T-cell (primary cell): ENCODE results near the gene MAP1LC3C. TPM values are rescaled to one million over a fixed set of nuclear protein-coding genes. Genes with fewer than 3 reads are reported as not detected.

Experiments
- ATAC-seq, 4 experiments: fragments of 200-7000 bp in 3 of 4; fragments of 150-1000 bp in 1 of 4; cut with Tn5 transposase; replicated peaks in 1 of 4; 1 replicate in 3 of 4; 2 replicates in 1 of 4; pipeline ENCODE4 v1.10.0; 2021; ENCODE audit warnings: moderate library complexity in 3 of 4, mild to moderate bottlenecking in 2 of 4, moderate number of reproducible peaks in 1 of 4
- CTCF ChIA-PET, 2 donors: fragments of 300-600 bp; sonication (Branson Sonifier 250); formaldehyde crosslinking; loops; one replicate each; lab custom pipeline; 2022; ENCODE audit warnings: antibody characterized with exemption in 2 of 2; lab: Charles Lee
- POLR2A ChIA-PET, 2 donors: fragments of 300-600 bp; sonication (Branson Sonifier 250); formaldehyde crosslinking; loops; one replicate each; lab custom pipeline; 2022; ENCODE audit warnings: antibody characterized with exemption in 2 of 2; lab: Charles Lee
- DNase-seq, 35 experiments: peaks; one replicate each; pipeline versions ENCODE4 v3.0.0 to v3.0.0-alpha.2; 2013 to 2023
- H3K27ac ChIP-seq: one replicate; pipeline ENCODE4 v1.5.1; 2013; ENCODE audit warnings: low read length
- H3K27me3 ChIP-seq, 2 experiments: replicated peaks in 1 of 2; 1 replicate in 1 of 2; 2 replicates in 1 of 2; pipeline versions ENCODE4 v1.6.1 to v1.7.0; 2013; ENCODE audit warnings: low read length in 1 of 2, mixed read lengths in 1 of 2; ENCODE audit not compliant: control insufficient read depth in 2 of 2, insufficient read depth in 2 of 2; ENCODE audit errors: extremely low read depth in 1 of 2
- H3K36me3 ChIP-seq, 2 donors: 1 replicate in 1 of 2; 2 replicates in 1 of 2; pipeline versions ENCODE4 v1.6.1 to v1.7.0; 2013; ENCODE audit warnings: low read length in 1 of 2; ENCODE audit not compliant: control insufficient read depth in 2 of 2, insufficient read depth in 1 of 2; ENCODE audit errors: extremely low read depth in 1 of 2
- H3K4me1 ChIP-seq, 2 experiments: 1 replicate in 1 of 2; 2 replicates in 1 of 2; pipeline versions ENCODE4 v1.6.1 to v1.7.0; 2013; ENCODE audit warnings: low read length in 2 of 2, mixed read lengths in 1 of 2; ENCODE audit not compliant: insufficient read depth in 2 of 2, control insufficient read depth in 1 of 2; ENCODE audit errors: extremely low read depth in 1 of 2
- H3K4me3 ChIP-seq, 2 donors: 1 replicate in 1 of 2; 2 replicates in 1 of 2; pipeline versions ENCODE4 v1.5.1 to v1.7.0; 2013; ENCODE audit warnings: mild to moderate bottlenecking in 2 of 2, low read length in 1 of 2, moderate library complexity in 1 of 2; ENCODE audit not compliant: control insufficient read depth in 1 of 2; ENCODE audit errors: extremely low read depth in 1 of 2
- H3K9me3 ChIP-seq: 2 replicates; pipeline ENCODE4 v1.7.0; 2013
- H3K27ac Mint-ChIP-seq, 2 donors: one replicate each; pipeline ENCODE4 v1.8.0; 2020 to 2021; ENCODE audit warnings: mild to moderate bottlenecking in 2 of 2, mixed read lengths in 2 of 2
- H3K27me3 Mint-ChIP-seq, 2 donors: one replicate each; pipeline ENCODE4 v1.8.0; 2021 to 2022; ENCODE audit warnings: mixed read lengths in 2 of 2
- H3K36me3 Mint-ChIP-seq: one replicate; pipeline ENCODE4 v1.8.0; 2021; ENCODE audit warnings: mixed read lengths
- H3K4me1 Mint-ChIP-seq, 3 donors: one replicate each; pipeline ENCODE4 v1.8.0; 2020 to 2022; ENCODE audit warnings: mixed read lengths in 3 of 3, mild to moderate bottlenecking in 1 of 3
- H3K4me3 Mint-ChIP-seq, 3 donors: one replicate each; pipeline ENCODE4 v1.8.0; 2020 to 2022; ENCODE audit warnings: mild to moderate bottlenecking in 3 of 3, mixed read lengths in 3 of 3, moderate library complexity in 3 of 3
- H3K9me3 Mint-ChIP-seq, 3 donors: one replicate each; pipeline ENCODE4 v1.8.0; 2020 to 2022; ENCODE audit warnings: mixed read lengths in 3 of 3
- WGBS: methylation state at CpG from one replicate; pipeline ENCODE4 v1.1.5; 2013; ENCODE audit warnings: missing lambda C conversion rate; ENCODE audit not compliant: insufficient coverage; 5-methylcytosine and 5-hydroxymethylcytosine counted together
- total RNA-seq, 35 experiments: library from RNA in 6 of 35; stranded (reverse) in 6 of 35; fragments of 120-200 nt in 1 of 35; gene quantifications; one replicate each; pipeline versions ENCODE4 v1.2.1 to v1.2.4 and lab custom pipeline; 2013 to 2026

The MAP1LC3C gene
- total RNA-seq, 5 donors from 2014 or later (not counting 1 experiment from before 2014, with no cell fraction given) = not detected

DNA sequence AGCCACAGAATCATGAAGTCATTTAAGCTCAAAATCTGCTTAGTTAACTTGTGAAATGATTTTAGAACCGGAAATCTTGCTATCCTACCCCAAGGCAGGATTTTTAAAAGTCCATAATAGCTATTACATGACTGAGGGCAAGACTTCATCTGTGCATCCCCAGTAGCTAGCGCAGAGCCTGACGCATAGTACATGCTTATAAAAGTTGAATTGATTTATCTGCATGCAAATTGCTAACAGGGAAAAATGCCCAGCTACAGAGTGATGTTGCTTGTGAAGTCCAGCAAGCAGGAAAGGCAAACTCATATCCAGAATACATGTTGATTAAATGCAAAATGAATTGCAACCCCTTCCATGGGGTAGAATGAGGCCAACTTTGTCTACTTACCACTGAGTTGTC lies 8.1 kb upstream of the MAP1LC3C start:
- 60% methylated on average over 1 of the region's 3 CpGs for WGBS
- CTCF ChIA-PET = interaction anchor here (0.6 to 1.2 kb wide), 3 partner anchors 9 to 230 kb away, joined by 3 to 4 read pairs (median 3); partner anchors contain the start of gene MAP1LC3C (in 1 of the 2)
- no peaks in the 10 kb centered on the region for H3K36me3 ChIP-seq

GRCh38 chr1:242005866-242006535 lies 7.1 kb upstream of the MAP1LC3C start:
- CTCF ChIA-PET = interaction anchor here in 1 of 2 donors (0.5 to 1.1 kb wide), 2 partner anchors 11 to 58 kb away, joined by 3 to 6 read pairs; no protein-coding TSS in a partner anchor
- POLR2A ChIA-PET = no interaction called here
- WGBS = no CpG with 5 or more reads among the region's 5 CpGs
- H3K27ac ChIP-seq = no peak overlapping the region
- H3K36me3 ChIP-seq = no peaks in the 10 kb centered on the region
- Mint-ChIP-seq H3K4me1 (no peaks in the 10 kb centered on the region), H3K27me3 (peaks cover 2 to 17% of the 10 kb centered on the region in 2 donors), H3K9me3 (no peaks in the 10 kb centered on the region), H3K36me3 (no peaks in the 10 kb centered on the region), H3K4me3 (no peak overlapping the region), H3K27ac (no peak overlapping the region)
- DNase-seq (no peak), ATAC-seq (no peak)
- no peak overlapping the region for H3K4me3 ChIP-seq
- no peaks in the 10 kb centered on the region for H3K9me3 ChIP-seq
- H3K27me3 ChIP-seq = no peaks in the 10 kb centered on the region
- H3K4me1 ChIP-seq = no peaks in the 10 kb centered on the region

More for the DNA sequence above, 8.1 kb upstream of the MAP1LC3C start:
- no peaks in the 10 kb centered on the region for H3K36me3 Mint-ChIP-seq
- ATAC-seq = no peak
- H3K4me1 Mint-ChIP-seq = no peaks in the 10 kb centered on the region
- peaks cover 2 to 22% of the 10 kb centered on the region in 2 donors for H3K27me3 Mint-ChIP-seq
- Histone ChIP-seq H3K27ac (no peak overlapping the region), H3K9me3 (no peaks in the 10 kb centered on the region), H3K27me3 (no peaks in the 10 kb centered on the region), H3K4me1 (no peaks in the 10 kb centered on the region), H3K4me3 (no peak overlapping the region)
- POLR2A ChIA-PET = no interaction called here
- no peaks in the 10 kb centered on the region for H3K9me3 Mint-ChIP-seq
- no peak for DNase-seq
- no peak overlapping the region for H3K27ac Mint-ChIP-seq
- no peak overlapping the region for H3K4me3 Mint-ChIP-seq

DNA sequence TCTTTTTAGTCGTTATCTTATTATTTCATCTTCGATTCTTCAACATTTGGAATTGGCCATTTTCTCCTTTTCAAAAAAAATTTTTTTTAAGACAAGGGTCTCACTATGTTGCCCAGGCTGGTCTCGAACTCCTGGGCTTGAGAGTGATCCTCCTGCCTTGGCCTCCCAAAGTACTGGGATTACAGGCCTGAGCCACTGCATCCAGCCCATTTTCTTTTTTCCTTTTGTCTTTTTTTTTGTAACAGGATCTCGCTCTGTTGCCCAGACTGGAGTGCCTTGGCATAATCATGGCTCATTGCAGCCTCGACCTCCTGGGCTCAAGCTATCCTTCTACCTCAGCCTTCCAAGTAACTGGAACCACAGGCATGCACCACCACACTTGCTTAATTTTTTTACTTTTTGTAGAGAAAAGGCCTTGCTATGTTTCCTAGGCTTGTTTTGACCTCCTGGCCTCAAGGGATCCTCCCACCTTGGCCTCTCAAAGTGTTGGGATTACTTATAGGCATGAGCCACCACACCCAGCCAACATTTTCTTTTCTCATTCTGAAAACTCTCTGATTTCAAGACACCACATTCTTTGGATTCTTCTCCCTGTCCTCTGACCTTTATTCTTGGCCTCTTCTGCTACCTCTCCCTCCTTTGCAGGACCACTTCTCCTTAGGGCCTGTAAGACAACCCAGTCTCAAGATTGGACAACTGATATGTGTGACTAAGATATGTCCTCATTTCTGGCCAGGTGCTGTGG lies 6.0 kb upstream of the MAP1LC3C start:
- Histone ChIP-seq H3K9me3 (no peaks in the 10 kb centered on the region), H3K36me3 (no peaks in the 10 kb centered on the region), H3K4me3 (no peak overlapping the region), H3K27me3 (peaks cover 0 to 3% of the 10 kb centered on the region in 2 experiments), H3K27ac (no peak overlapping the region), H3K4me1 (no peaks in the 10 kb centered on the region)
- ChIA-PET POLR2A (no interaction called here), CTCF (no interaction called here)
- Mint-ChIP-seq H3K4me1 (no peaks in the 10 kb centered on the region), H3K27ac (no peak overlapping the region), H3K9me3 (no peaks in the 10 kb centered on the region), H3K27me3 (peaks cover 2 to 12% of the 10 kb centered on the region in 2 donors), H3K4me3 (no peak overlapping the region), H3K36me3 (no peaks in the 10 kb centered on the region)
- WGBS = 74% methylated on average over 3 of the region's 5 CpGs
- ATAC-seq (no peak), DNase-seq (no peak)

DNA sequence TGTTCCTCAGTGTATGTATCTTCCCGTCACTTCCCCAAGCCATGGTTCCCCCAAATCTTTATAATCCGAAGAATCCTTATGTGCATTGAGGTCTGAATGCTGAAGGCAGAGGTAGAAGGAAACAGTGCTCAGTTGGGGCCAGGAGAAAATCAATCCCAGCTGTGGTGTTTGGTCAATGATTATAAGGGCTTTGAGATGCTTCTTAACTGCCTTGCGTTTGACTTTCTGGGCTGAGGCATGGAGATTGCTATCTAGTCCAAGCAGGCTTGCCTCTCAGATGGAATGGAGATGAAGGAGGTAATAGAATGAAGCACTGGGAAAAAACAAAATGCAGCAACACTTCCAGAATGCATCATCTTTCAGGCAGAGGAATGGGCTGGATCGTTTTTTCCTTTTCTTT lies 3.6 kb upstream of the MAP1LC3C start:
- Histone ChIP-seq H3K27ac (no peak overlapping the region), H3K4me3 (no peak overlapping the region), H3K36me3 (no peaks in the 10 kb centered on the region), H3K9me3 (no peaks in the 10 kb centered on the region), H3K4me1 (peaks cover 0 to 3% of the 10 kb centered on the region in 2 experiments), H3K27me3 (peaks cover 0 to 9% of the 10 kb centered on the region in 2 experiments)
- WGBS = no CpG with 5 or more reads among the region's 4 CpGs
- Mint-ChIP-seq H3K27me3 (peaks cover 1 to 6% of the 10 kb centered on the region in 2 donors), H3K4me3 (no peak overlapping the region), H3K36me3 (no peaks in the 10 kb centered on the region), H3K9me3 (no peaks in the 10 kb centered on the region), H3K4me1 (peaks cover 4 to 8% (median 6%) of the 10 kb centered on the region in 3 donors), H3K27ac (no peak overlapping the region)
- ChIA-PET POLR2A (no interaction called here), CTCF (no interaction called here)
- no peak for DNase-seq
- no peak for ATAC-seq

- Histone ChIP-seq H3K27me3 (peaks cover 0 to 9% of the 10 kb centered on the region in 2 experiments), H3K9me3 (no peaks in the 10 kb centered on the region), H3K27ac (no peak overlapping the region), H3K4me1 (peaks cover 0 to 3% of the 10 kb centered on the region in 2 experiments), H3K36me3 (no peaks in the 10 kb centered on the region), H3K4me3 (no peak overlapping the region)
- ATAC-seq (no peak), DNase-seq (no peak)
- CTCF ChIA-PET = interaction anchor here in 1 of 2 donors (1.6 kb wide), 1 partner anchor 391 kb away, joined by 6 read pairs; no protein-coding TSS in a partner anchor
- Mint-ChIP-seq H3K27ac (no peak overlapping the region), H3K9me3 (no peaks in the 10 kb centered on the region), H3K4me1 (peaks cover 4 to 8% (median 6%) of the 10 kb centered on the region in 3 donors), H3K27me3 (peaks cover 0 to 6% of the 10 kb centered on the region in 2 donors), H3K36me3 (no peaks in the 10 kb centered on the region), H3K4me3 (no peak overlapping the region)
- POLR2A ChIA-PET = no interaction called here
- WGBS = 92% methylated on average over 2 of the region's 5 CpGs
Observed at GRCh38 chr1:242002072-242002471, 3.2 kb upstream of the MAP1LC3C start.

GRCh38 chr1:242000434-242000833 lies 1.5 kb upstream of the MAP1LC3C start:
- H3K4me3 Mint-ChIP-seq = no peak overlapping the region
- DNase-seq = no peak
- no peak overlapping the region for H3K27ac ChIP-seq
- POLR2A ChIA-PET = no interaction called here
- CTCF ChIA-PET = interaction anchor here in 1 of 2 donors (1.6 to 2.6 kb wide), 2 partner anchors 389 kb away, joined by 6 to 16 read pairs; no protein-coding TSS in a partner anchor
- no peaks in the 10 kb centered on the region for H3K9me3 Mint-ChIP-seq
- WGBS = 100% methylated on average over 3 of the region's 7 CpGs
- H3K27me3 Mint-ChIP-seq = peaks cover 0 to 6% of the 10 kb centered on the region in 2 donors
- H3K4me1 ChIP-seq = peaks cover 0 to 3% of the 10 kb centered on the region in 2 experiments
- peaks cover 4 to 8% (median 6%) of the 10 kb centered on the region in 3 donors for H3K4me1 Mint-ChIP-seq
- no peaks in the 10 kb centered on the region for H3K9me3 ChIP-seq
- H3K36me3 Mint-ChIP-seq = no peaks in the 10 kb centered on the region
- no peak for ATAC-seq
- no peaks in the 10 kb centered on the region for H3K36me3 ChIP-seq
- no peak overlapping the region for H3K27ac Mint-ChIP-seq
- no peak overlapping the region for H3K4me3 ChIP-seq
- peaks cover 0 to 12% of the 10 kb centered on the region in 2 experiments for H3K27me3 ChIP-seq
